Endodermal cell (in vitro differentiated cells): ENCODE results near the gene CACNA1E. TPM values are rescaled to one million over a fixed set of nuclear protein-coding genes. Genes with fewer than 3 reads are reported as not detected.

Experiments used
- DNase-seq: peaks from one replicate; pipeline ENCODE4 v3.0.0-alpha.2; 2017
- H3K27ac ChIP-seq: 2 replicates; pipeline ENCODE4 v1.5.1; 2013; ENCODE audit warnings: mild to moderate bottlenecking, low read depth, low read length, moderate library complexity
- H3K27me3 ChIP-seq: 2 replicates; pipeline ENCODE4 v1.6.1; 2013; ENCODE audit warnings: mild to moderate bottlenecking, low read length, moderate library complexity; ENCODE audit not compliant: insufficient read depth, control insufficient read depth, poor library complexity, severe bottlenecking
- H3K36me3 ChIP-seq: 2 replicates; pipeline ENCODE4 v1.7.0; 2013; ENCODE audit warnings: mild to moderate bottlenecking, low read length, moderate library complexity; ENCODE audit not compliant: control insufficient read depth, insufficient read depth
- H3K4me1 ChIP-seq: one replicate; pipeline ENCODE4 v1.7.0; 2013; ENCODE audit warnings: low read length; ENCODE audit not compliant: control insufficient read depth, insufficient read depth
- H3K4me3 ChIP-seq: 2 replicates; pipeline ENCODE4 v1.5.1; 2013; ENCODE audit warnings: mild to moderate bottlenecking, low read length, moderate library complexity
- H3K9ac ChIP-seq: 2 replicates; pipeline ENCODE4 v1.6.1; 2013; ENCODE audit warnings: mild to moderate bottlenecking, low read length, moderate library complexity; ENCODE audit not compliant: poor library complexity, severe bottlenecking; ENCODE audit errors: extremely low read depth
- H3K9me3 ChIP-seq: 2 replicates; pipeline ENCODE4 v1.6.1; 2013; ENCODE audit warnings: mild to moderate bottlenecking, low read length, moderate library complexity; ENCODE audit not compliant: control insufficient read depth
- H3K27ac Mint-ChIP-seq: 2 replicates; pipeline ENCODE4 v1.8.0; 2020; ENCODE audit warnings: mixed read lengths
- H3K27me3 Mint-ChIP-seq: 2 replicates; pipeline ENCODE4 v1.8.0; 2021; ENCODE audit warnings: mild to moderate bottlenecking, mixed read lengths; ENCODE audit not compliant: insufficient read depth
- H3K36me3 Mint-ChIP-seq: 2 replicates; pipeline ENCODE4 v1.8.0; 2020; ENCODE audit warnings: low read depth, mixed read lengths
- H3K4me1 Mint-ChIP-seq: 2 replicates; pipeline ENCODE4 v1.8.0; 2020; ENCODE audit warnings: mixed read lengths
- H3K4me3 Mint-ChIP-seq: 2 replicates; pipeline ENCODE4 v1.8.0; 2020; ENCODE audit warnings: mild to moderate bottlenecking, moderate library complexity, mixed read lengths
- H3K9me3 Mint-ChIP-seq: 2 replicates; pipeline ENCODE4 v1.8.0; 2020; ENCODE audit warnings: mild to moderate bottlenecking, mixed read lengths
- CTCF ChIP-seq: fragments of 200-600 bp; sonication (generic); conservative IDR thresholded peaks from 2 replicates; pipeline ENCODE4 v1.5.0; 2021; ENCODE audit warnings: antibody characterized with exemption, mild to moderate bottlenecking
- WGBS, 2 experiments: methylation state at CpG; one replicate each; pipeline versions ENCODE4 v1.1.5 to v1.1.7; 2013; ENCODE audit warnings: missing lambda C conversion rate in 2 of 2, mixed read lengths in 1 of 2; ENCODE audit not compliant: insufficient coverage in 1 of 2, insufficient read length in 1 of 2; 5-methylcytosine and 5-hydroxymethylcytosine counted together
- total RNA-seq, 2 donors: library from RNA; stranded (reverse); fragmentation: NEBNext Ultra II Directional in 1 of 2; extraction: Animal tissue kit (Norgen Biotek cat#: 25700) in 1 of 2; gene quantifications; 2 replicates in 1 of 2; 3 replicates in 1 of 2; pipeline ENCODE4 v1.2.1, GENCODE V29; 2021

CACNA1E gene
- total RNA-seq, 2 donors from 2014 or later: 4.7 to 5.8 TPM

- H3K27ac ChIP-seq: no peak overlapping the region
Measured at GRCh38 chr1:181656491-181656890, 173.2 kb downstream of the CACNA1E start.

GRCh38 chr1:181658581-181658980 lies 175.3 kb downstream of the CACNA1E start:
- 80 to 93% methylated on average over 1 to 4 of the region's 4 CpGs for WGBS, 2 experiments
- peaks cover 5% of the 10 kb centered on the region for H3K4me1 ChIP-seq
- H3K27ac ChIP-seq: no peak overlapping the region
- no peaks in the 10 kb centered on the region for H3K36me3 ChIP-seq
- H3K4me3 Mint-ChIP-seq: no peak overlapping the region
- H3K9ac ChIP-seq: no peak overlapping the region
- no peak overlapping the region for H3K4me3 ChIP-seq
- no peak for TF ChIP-seq CTCF
- peaks cover 36% of the 10 kb centered on the region for H3K27me3 Mint-ChIP-seq
- H3K27ac Mint-ChIP-seq: no peak overlapping the region
- H3K4me1 Mint-ChIP-seq: peaks cover 22% of the 10 kb centered on the region
- H3K27me3 ChIP-seq: peaks cover 42% of the 10 kb centered on the region
- H3K9me3 ChIP-seq: peaks cover 3% of the 10 kb centered on the region
- peaks cover 3% of the 10 kb centered on the region for H3K9me3 Mint-ChIP-seq
- no peak for DNase-seq
- no peaks in the 10 kb centered on the region for H3K36me3 Mint-ChIP-seq

More at GRCh38 chr1:181656491-181656890, 173.2 kb downstream of the CACNA1E start:
- peaks cover 8% of the 10 kb centered on the region for H3K4me1 Mint-ChIP-seq
- no peak overlapping the region for H3K4me3 Mint-ChIP-seq
- 0 to 45% methylated on average over 1 to 2 of the region's 2 CpGs for WGBS, 2 experiments
- H3K4me3 ChIP-seq: no peak overlapping the region
- no peak overlapping the region for H3K27ac Mint-ChIP-seq
- no peaks in the 10 kb centered on the region for H3K4me1 ChIP-seq
- H3K36me3 ChIP-seq: peaks cover 9% of the 10 kb centered on the region
- no peaks in the 10 kb centered on the region for H3K36me3 Mint-ChIP-seq
- peaks cover 48% of the 10 kb centered on the region for H3K27me3 Mint-ChIP-seq
- peaks cover 5% of the 10 kb centered on the region for H3K9me3 ChIP-seq
- H3K27me3 ChIP-seq: peaks cover 58% of the 10 kb centered on the region
- H3K9me3 Mint-ChIP-seq: peaks cover 9% of the 10 kb centered on the region
- DNase-seq: no peak
- TF ChIP-seq CTCF: no peak
- no peak overlapping the region for H3K9ac ChIP-seq

GRCh38 chr1:181659321-181659957 lies 176.1 kb downstream of the CACNA1E start:
- H3K4me3 Mint-ChIP-seq: no peak overlapping the region

More at GRCh38 chr1:181659321-181659957, 176.1 kb downstream of the CACNA1E start:
- no peak overlapping the region for H3K27ac ChIP-seq
- Mint-ChIP-seq H3K27me3 (peaks cover 40% of the 10 kb centered on the region), H3K9me3 (no peaks in the 10 kb centered on the region), H3K27ac (no peak overlapping the region), H3K36me3 (no peaks in the 10 kb centered on the region), H3K4me1 (peaks cover 23% of the 10 kb centered on the region)
- H3K36me3 ChIP-seq: no peaks in the 10 kb centered on the region
- TF ChIP-seq CTCF: no peak
- H3K9me3 ChIP-seq: no peaks in the 10 kb centered on the region
- peaks cover 50% of the 10 kb centered on the region for H3K27me3 ChIP-seq
- H3K4me1 ChIP-seq: peaks cover 5% of the 10 kb centered on the region
- DNase-seq: no peak
- H3K9ac ChIP-seq: no peak overlapping the region
- no peak overlapping the region for H3K4me3 ChIP-seq
- 89 to 90% methylated on average over 3 to 5 of the region's 5 CpGs for WGBS, 2 experiments
